NCI-H345 (cell line): ENCODE data around the gene GAB2.
"Not testable (repeated sequence)": the region's sequence is repeated elsewhere in the genome, so short reads cannot be mapped to it uniquely, and the experiment has no call there.

Source experiments
- DNase-seq: peaks from one replicate; lab custom pipeline; 2025; lab: John Stamatoyannopoulos, UW

Gene GAB2

GRCh38 chr11:78281511-78281910, 136.1 kb downstream of the GAB2 start:
- no peak for DNase-seq

GRCh38 chr11:78277314-78277994, 140.2 kb downstream of the GAB2 start:
- no peak for DNase-seq

DNA sequence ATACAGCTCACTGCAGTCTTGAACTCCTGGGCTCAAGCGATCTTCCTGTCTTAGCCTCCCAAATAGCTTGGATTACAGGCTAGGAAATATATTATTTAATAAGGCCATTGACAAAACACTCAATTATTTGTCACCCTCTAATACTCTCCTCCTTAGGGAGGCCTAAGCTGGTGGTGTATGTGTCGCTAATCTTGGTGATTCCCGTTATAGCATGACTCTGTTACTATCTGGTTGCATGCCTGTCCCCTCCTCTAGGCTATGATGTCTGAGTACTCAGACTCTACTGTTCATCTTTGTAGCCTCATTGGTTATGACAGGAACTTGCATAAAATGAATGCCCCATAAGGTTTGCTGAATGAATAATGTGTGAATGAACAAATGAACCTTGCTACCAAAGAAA, 141.3 kb downstream of the GAB2 start:
- DNase-seq = no peak

DNA sequence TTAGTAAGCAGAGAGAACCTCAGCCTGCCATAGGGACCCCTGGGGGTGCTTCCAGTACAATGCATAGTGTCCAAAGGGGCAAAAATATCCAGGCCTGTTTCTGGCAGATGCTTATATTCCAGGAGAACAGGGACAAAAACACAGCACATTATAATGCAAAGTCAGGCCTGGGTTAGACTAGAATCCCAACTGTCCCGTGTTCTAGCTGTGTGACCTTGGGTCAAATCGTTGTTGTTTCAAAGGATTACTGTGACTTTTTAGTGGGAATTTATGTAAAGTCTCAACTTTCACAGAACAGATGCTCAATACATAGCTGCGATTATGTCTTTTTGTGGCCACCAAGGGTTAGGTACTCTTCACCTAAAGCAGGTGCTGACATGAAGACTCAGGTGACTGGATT, 142.9 kb downstream of the GAB2 start:
- no peak for DNase-seq

GRCh38 chr11:78272625-78273269, 144.9 kb downstream of the GAB2 start:
- not testable (repeated sequence) for DNase-seq

DNA sequence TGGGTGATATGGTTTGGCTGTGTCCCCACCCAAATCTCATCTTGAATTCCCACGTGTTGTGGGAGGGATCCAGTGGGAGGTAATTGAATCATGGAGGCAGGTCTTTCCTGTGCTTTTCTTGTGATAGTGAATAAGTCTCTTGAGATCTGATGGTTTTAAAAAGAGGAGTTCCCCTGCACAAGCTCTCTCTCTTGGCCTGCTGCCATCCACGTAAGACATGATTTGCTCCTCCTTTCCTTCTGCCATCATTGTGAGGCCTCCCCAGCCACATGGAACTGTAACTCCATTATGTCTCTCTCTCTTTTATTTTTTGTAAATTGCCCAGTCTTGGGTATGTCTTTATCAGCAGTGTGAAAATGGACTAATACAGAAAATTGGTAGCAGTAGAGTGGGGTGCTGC, 145.8 kb downstream of the GAB2 start:
- DNase-seq = not testable (repeated sequence)

DNA sequence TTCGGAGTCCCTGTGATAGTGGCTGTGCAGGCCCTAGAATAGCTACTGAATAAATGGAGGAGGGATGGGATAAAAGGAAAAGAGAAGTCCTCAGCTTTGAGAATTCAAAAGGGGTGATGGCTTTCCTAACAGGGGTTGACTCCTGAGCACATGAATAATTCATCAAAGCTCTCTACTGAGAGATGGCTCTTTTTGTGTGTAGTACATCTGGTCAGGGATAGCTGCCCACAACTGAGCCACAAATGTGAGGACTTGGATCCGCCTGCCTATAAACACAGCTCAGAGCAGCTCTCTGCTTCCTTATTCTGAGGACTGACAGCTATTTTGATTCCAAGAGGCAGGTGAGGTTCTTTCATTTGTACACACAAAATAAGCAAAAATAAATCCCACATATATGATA, 146.6 kb downstream of the GAB2 start:
- DNase-seq = no peak

DNA sequence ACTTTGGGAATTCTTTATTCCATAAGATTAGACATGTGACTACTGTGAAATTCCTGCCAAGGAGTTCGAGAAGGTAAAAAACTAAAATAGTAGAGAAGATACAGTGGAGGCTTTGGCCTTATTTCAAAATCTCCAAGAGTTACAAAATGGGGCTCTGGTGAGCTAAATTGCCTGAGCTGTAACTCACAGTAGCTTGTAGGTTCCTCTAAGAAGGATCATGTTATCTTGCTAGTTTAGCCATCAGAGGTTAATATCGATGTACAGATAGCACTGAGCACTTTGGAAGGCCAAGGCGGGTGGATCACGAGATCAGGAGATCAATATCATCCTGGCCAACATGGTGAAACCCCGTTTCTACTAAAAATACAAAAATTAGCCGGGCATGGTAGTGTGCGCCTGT, 147.8 kb downstream of the GAB2 start:
- DNase-seq = no peak

GRCh38 chr11:78268591-78269410, 148.8 kb downstream of the GAB2 start:
- DNase-seq = no peak

DNA sequence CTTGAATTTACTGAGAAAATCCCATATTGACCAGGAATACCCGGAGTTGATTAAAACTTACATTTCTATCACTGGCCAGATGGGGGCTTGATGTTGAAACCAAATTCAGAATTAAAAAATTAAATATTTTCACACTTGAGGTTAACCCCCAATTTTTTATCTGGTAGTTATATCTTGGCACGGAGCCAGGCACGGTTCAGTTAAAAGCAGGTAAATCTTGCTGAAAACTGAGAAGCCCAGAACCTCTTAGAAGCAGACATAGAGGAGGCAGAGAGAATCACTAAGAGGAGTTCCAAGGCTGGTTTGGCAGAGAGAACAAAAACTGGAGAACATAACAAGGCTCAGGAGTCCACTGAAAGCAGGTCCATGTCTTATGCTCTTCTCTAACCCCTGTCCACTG, 151.2 kb downstream of the GAB2 start:
- no peak for DNase-seq

DNA sequence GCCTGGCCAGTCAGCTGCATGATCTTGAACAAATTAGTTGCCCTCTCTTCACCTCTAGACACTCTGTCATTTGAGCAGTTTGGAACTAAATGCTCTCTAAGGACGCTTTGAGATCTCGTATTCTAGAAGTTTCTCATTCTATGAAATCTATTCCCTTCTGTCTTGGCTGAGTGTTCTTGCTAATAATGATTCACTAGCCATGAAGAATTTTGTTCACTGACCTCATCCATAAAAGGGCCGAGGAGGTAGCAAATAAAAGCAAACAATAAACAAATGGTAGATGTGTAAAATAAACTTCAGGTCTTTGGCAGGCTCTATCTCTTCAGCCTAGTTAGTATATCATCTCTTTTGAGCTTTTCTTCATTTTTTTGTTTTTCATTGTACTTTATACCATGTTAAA, 152.3 kb downstream of the GAB2 start:
- no peak for DNase-seq

GRCh38 chr11:78262691-78263090, 154.9 kb downstream of the GAB2 start:
- DNase-seq = no peak

DNA sequence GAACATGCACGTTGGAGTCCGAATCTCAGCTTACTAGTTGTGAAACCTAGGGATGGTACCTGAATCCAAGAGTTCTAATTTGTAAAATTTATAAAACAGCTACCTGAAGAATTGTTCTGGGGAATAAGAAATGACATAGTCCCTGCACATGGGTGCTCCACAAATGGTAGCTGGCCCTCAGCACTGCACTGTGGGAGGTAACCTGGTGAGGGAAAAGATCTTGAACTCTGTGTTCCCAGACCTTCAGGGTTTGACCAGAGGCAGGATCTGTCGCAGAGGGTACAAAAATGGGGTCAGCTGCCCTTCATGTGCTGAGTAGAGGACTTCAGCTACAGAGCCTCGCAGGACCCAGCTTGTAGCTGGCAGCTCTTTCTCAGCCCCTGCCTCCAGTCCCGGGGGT, 155.4 kb downstream of the GAB2 start:
- no peak for DNase-seq

DNA sequence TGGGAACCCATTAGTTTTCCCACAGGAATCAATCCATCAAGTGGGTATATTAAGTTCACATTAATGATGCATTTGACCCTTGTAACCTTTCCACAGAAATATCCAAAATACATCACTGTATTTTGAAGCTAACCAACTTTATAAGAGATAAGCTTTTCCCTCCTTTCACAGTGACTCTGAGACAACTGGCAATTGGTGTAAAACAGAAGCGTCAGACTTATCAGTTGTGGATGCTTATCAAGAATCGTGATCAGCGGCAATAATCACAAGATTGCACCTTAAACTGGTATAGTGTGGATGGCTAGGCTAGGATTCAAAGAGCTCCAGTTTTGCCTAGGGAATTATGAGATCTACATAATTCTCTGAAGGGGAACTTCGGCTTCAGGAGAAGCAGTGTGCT, 155.8 kb downstream of the GAB2 start:
- no peak for DNase-seq

DNA sequence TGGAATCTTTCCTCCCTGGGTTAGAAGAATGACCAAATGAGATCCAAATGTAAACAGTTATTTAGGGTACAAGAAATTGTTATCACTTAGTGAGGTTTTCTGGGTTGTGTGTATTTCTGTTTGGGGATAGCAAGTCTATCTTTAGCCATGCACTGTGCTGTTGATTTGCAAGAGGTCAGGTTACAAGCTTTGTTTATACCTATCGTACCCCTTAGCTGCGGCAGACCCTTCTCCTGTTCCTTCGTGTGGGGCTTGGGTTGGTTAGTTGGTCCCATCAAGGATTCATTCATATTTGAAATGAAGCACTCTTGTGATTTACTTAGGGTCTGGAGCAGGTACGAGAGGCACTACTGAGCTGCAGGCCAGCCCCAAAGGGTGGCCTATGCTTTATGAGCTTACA, 156.3 kb downstream of the GAB2 start:
- DNase-seq = no peak

DNA sequence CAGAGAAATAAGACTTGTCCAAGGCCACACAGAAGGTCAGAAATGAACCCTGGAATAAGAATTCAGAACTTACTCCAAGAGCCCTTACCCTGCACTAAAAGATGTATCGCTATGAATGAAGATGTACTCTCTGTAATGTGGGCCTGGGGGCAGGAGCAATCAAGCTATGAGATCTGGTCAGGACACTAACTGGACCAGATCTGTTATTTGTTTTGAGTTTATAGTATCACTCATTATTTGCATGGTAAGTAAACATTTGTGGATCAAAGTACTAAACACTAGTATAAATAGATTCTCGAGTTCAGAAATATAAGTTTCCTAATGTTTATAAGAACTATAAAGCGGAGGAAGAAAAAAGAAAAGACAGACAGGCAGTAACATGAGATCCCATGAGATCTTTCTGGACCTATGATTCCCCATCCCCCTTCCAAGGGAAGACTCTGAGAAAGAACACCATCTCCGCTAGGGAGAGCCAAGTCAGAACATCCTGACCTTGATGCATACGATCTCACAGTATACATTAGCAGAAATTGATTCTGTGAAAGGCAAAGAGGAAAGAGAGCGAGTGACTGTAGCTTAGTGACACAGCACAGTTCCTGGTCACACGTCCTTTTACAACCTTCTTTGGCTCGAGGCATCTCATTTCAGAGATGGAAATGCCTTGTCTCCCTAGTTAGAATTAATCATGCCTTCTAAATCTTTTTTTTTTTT, 157.7 kb downstream of the GAB2 start:
- DNase-seq = no peak

DNA sequence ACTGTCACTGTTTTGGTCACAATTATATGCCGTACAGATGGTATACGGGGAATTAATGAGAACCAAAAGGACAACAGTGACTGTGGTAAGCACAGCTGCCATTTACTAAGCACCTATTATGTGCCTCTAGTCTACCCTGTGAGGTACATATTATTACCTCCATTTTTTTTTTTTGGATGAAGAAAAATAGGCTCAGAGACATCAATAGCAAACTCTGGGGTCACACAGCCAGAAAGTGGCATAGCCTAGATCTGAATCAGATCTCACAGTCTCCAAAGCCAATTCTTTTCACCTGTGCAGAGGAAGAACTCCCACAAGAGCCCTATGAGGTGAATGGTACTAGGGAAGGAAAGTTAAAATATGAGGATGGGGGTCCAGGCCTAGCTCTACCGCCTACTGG, 160.0 kb downstream of the GAB2 start:
- no peak for DNase-seq

- no peak for DNase-seq
Observed at GRCh38 chr11:78256962-78257361, 160.7 kb downstream of the GAB2 start.

- DNase-seq = no peak
Observed at GRCh38 chr11:78255919-78256318, 161.7 kb downstream of the GAB2 start.

DNA sequence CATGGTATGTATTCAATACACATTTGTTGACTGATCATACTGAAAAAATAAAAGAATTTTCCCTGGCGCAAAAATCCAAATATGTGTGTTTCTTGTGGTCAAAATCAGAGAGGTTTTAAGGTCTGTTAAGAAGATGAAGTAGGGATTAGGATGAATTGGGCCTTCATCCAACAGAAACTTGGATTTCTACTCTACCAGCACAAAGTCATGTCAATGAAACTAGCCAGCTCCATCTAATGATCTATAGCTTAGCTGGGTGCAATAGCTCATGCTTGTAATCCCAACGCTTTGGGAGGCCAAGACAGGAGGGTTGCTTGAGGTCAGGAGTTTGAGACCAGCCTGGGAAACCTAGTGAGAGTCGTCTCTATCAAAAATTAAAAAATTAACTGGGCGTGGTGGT, 163.4 kb downstream of the GAB2 start:
- no peak for DNase-seq

DNA sequence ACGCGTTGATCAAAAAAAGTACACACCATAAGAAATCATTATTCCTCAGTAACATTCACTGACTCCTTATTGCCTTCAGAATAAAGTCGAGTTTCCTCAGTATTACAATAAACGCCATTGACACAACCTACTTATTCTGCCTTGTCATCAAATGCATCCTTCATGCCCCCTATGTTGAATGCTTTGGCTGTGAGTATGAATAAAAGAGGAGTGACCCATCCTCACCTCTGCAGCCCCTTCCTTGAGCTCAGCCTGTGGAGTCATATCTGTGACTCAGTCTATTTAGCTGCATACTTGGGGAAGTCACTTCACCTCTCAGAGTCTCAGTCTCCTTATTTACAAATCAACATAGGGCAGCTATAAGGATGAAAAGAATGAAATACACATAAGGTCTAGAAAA, 163.8 kb downstream of the GAB2 start:
- no peak for DNase-seq

GRCh38 chr11:78251083-78251775, 166.4 kb downstream of the GAB2 start:
- DNase-seq = no peak
